K562 (cell line): ENCODE results near the gene F12. TPM values are rescaled to one million over a fixed set of nuclear protein-coding genes. Genes with fewer than 3 reads are reported as not detected.

Experiments used
- ATAC-seq: fragments of 200-7000 bp; cut with Tn5 transposase; 3 replicates; pipeline ENCODE4 v1.9.1; 2020; ENCODE audit warnings: moderate library complexity
- BruUV-seq: library from RNA; stranded (reverse); fragments of 400-500 nt; replicated peaks from 2 replicates; lab custom pipeline; 2021; lab: Mats Ljungman, UMichigan
- CTCF ChIA-PET: fragments of 300-600 bp; formaldehyde crosslinking; extraction: SDS; loops from one replicate; lab custom pipeline; 2021; ENCODE audit warnings: low intra/inter-chr PET ratio; lab: Yijun Ruan, JAX
- POLR2A ChIA-PET: fragments of 300-600, 350-650 bp; sonication (Branson Sonifier 250); formaldehyde crosslinking; extraction: SDS; loops from one replicate; lab custom pipeline; 2021; ENCODE audit warnings: antibody characterized with exemption, inconsistent platforms; lab: Yijun Ruan, JAX
- DNase-seq, 4 experiments: peaks; one replicate each; pipeline versions ENCODE4 v3.0.0 to v3.0.0-alpha.2; 2011 to 2018; ENCODE audit warnings: low spot score in 3 of 4, mixed read lengths in 3 of 4; ENCODE audit errors: extremely low read depth in 1 of 4
- FAIRE-seq: peaks from 2 replicates; lab custom pipeline; 2011; peaks lifted over from hg19 to GRCh38; lab: Jason Lieb, UNC
- H2AFZ ChIP-seq: 2 replicates; pipeline ENCODE4 v1.6.0; 2011; ENCODE audit warnings: low read depth, low read length, control low read depth, inconsistent platforms
- H3K27ac ChIP-seq: fragments of 200-600 bp; 3 replicates; pipeline ENCODE4 v1.8.0; 2011; ENCODE audit warnings: low read depth, mild to moderate bottlenecking, control low read depth, inconsistent platforms, low read length, moderate library complexity, mixed read lengths; ENCODE audit errors: extremely low read depth
- H3K27me3 ChIP-seq, 2 experiments: fragments of 300-600 bp in 1 of 2; 2 replicates in 1 of 2; 3 replicates in 1 of 2; pipeline versions ENCODE4 v1.6.0 to v1.8.0; 2011; ENCODE audit warnings: inconsistent platforms in 2 of 2, low read length in 2 of 2, mild to moderate bottlenecking in 1 of 2, mixed read lengths in 1 of 2, moderate library complexity in 1 of 2; ENCODE audit not compliant: control insufficient read depth in 2 of 2, insufficient read depth in 2 of 2
- H3K36me3 ChIP-seq: fragments of 300-600 bp; 3 replicates; pipeline ENCODE4 v1.8.0; 2011; ENCODE audit warnings: mild to moderate bottlenecking, low read length, inconsistent platforms; ENCODE audit not compliant: control insufficient read depth, insufficient read depth
- H3K4me1 ChIP-seq, 2 experiments: fragments of 200-600 bp in 1 of 2; replicated peaks in 1 of 2; 2 replicates in 1 of 2; 3 replicates in 1 of 2; pipeline versions ENCODE4 v1.5.1 to v1.8.0; 2011; ENCODE audit warnings: inconsistent platforms in 2 of 2, low read length in 2 of 2, mild to moderate bottlenecking in 1 of 2, mixed read lengths in 1 of 2, moderate library complexity in 1 of 2; ENCODE audit not compliant: control insufficient read depth in 2 of 2, insufficient read depth in 2 of 2
- H3K4me2 ChIP-seq: 2 replicates; pipeline ENCODE4 v1.6.1; 2011; ENCODE audit warnings: low read length, control low read depth, inconsistent platforms, mixed read lengths; ENCODE audit not compliant: insufficient read depth
- H3K4me3 ChIP-seq: fragments of 200-600 bp; sonication (generic), shearing (Covaris generic); 2 replicates; pipeline ENCODE4 v1.5.1; 2016; ENCODE audit warnings: control low read depth, inconsistent platforms
- H3K79me2 ChIP-seq: fragments of 200-600 bp; 3 replicates; pipeline ENCODE4 v1.8.0; 2011; ENCODE audit warnings: low read length, inconsistent platforms; ENCODE audit not compliant: control insufficient read depth, insufficient read depth
- H3K9ac ChIP-seq, 2 experiments: 2 replicates each; pipeline versions ENCODE4 v1.6.0 to v1.6.1; 2011; ENCODE audit warnings: low read depth in 2 of 2, low read length in 2 of 2, control low read depth in 1 of 2, inconsistent platforms in 1 of 2, mild to moderate bottlenecking in 1 of 2, mixed read lengths in 1 of 2; ENCODE audit not compliant: insufficient read depth in 1 of 2
- H3K9me1 ChIP-seq: one replicate; pipeline ENCODE4 v1.6.0; 2011; ENCODE audit warnings: inconsistent platforms, mild to moderate bottlenecking, low read length, moderate library complexity; ENCODE audit not compliant: control insufficient read depth, insufficient read depth
- H3K9me3 ChIP-seq: replicated peaks from 2 replicates; pipeline ENCODE4 v1.5.1; 2011; ENCODE audit warnings: low read depth, low read length, inconsistent platforms; ENCODE audit not compliant: control insufficient read depth, insufficient read depth
- H4K20me1 ChIP-seq: replicated peaks from 2 replicates; pipeline ENCODE4 v1.6.1; 2011; ENCODE audit warnings: low read length, inconsistent platforms, mixed read lengths; ENCODE audit not compliant: control insufficient read depth, insufficient read depth
- JUND ChIP-seq, 2 experiments: IDR thresholded peaks; 2 replicates in 1 of 2; 3 replicates in 1 of 2; pipeline ENCODE4 v1.6.1; 2011; ENCODE audit warnings: borderline replicate concordance in 2 of 2, low read depth in 2 of 2, low read length in 2 of 2, improper control_type of control experiment in 1 of 2, missing biosample characterization in 1 of 2, missing genetic modification characterization in 1 of 2, missing genetic modification reagents in 1 of 2
- NR2C2 ChIP-seq, 2 experiments: fragments of 200-800 bp in 1 of 2; sonication (Bioruptor generic) in 1 of 2; sonication (generic) in 1 of 2; formaldehyde crosslinking in 1 of 2; IDR thresholded peaks; 2 replicates each; pipeline versions ENCODE4 v1.6.1 to v1.8.0; 2016 to 2022; ENCODE audit warnings: mild to moderate bottlenecking in 1 of 2, missing compliant biosample characterization in 1 of 2, missing genetic modification characterization in 1 of 2, missing genetic modification reagents in 1 of 2
- POLR2G ChIP-seq: fragments of 200-400 bp; formaldehyde crosslinking; IDR thresholded peaks from 2 replicates; pipeline ENCODE4 v1.6.1; 2017; ENCODE audit warnings: low read depth, mild to moderate bottlenecking, antibody characterized with exemption, low read length, moderate library complexity
- RAD51 ChIP-seq: fragments of 450-650 bp; IDR thresholded peaks from 2 replicates; pipeline ENCODE4 v1.7.1; 2016; ENCODE audit warnings: low read depth, mild to moderate bottlenecking, borderline replicate concordance
- STAG1 ChIP-seq: sonication (generic); formaldehyde crosslinking; IDR thresholded peaks from 2 replicates; pipeline ENCODE4 v1.5.0; 2020; ENCODE audit warnings: missing genetic modification reagents, borderline replicate concordance
- TAL1 ChIP-seq: fragments of 450-650 bp; IDR thresholded peaks from 2 replicates; pipeline ENCODE4 v1.6.1; 2016; ENCODE audit warnings: mild to moderate bottlenecking
- whole genome bisulfite sequencing: fragments of 100-300 bp; shearing (Covaris generic); methylation state at CpG from one replicate; pipeline ENCODE4 v1.1.6; 2016; ENCODE audit warnings: low coverage, mixed read lengths; ENCODE audit not compliant: insufficient coverage; ENCODE audit errors: missing lambda C conversion rate; 5-methylcytosine and 5-hydroxymethylcytosine counted together
- in situ Hi-C: fragments of 300-500 bp; cut with MboI; formaldehyde crosslinking; loops from 4 replicates; pipeline ENCODE4 v1.15.0; 2018; ENCODE audit warnings: inconsistent platforms, mixed read lengths
- intact Hi-C: fragments of 100-400 bp; cut with micrococcal nuclease; formaldehyde crosslinking; loops from 2 replicates; pipeline ENCODE4 v1.14.2; 2022
- polyA plus RNA-seq, 8 experiments: library from polyadenylated mRNA; depleted of rRNA in 4 of 8; stranded (reverse) in 5 of 8; unstranded in 3 of 8; fragments of >200 nt; fragmentation: Nextera tagmentation in 2 of 8; fragmentation: Illumina TruSeq in 1 of 8; extraction: Ambion mirVana in 2 of 8; extraction: Trizol in 1 of 8; gene quantifications; 2 replicates each; pipeline versions ENCODE4 v1.2.1 to v1.2.3, GENCODE V29; 2011 to 2014; ENCODE audit warnings: inconsistent platforms in 1 of 8, missing spikeins in 1 of 8
- total RNA-seq, 7 experiments: library from RNA; depleted of rRNA in 6 of 7; stranded (reverse); fragments of >200 nt in 6 of 7; fragmentation: Illumina TruSeq in 2 of 7; extraction: Trizol in 2 of 7; gene quantifications; 2 replicates each; pipeline versions ENCODE4 v1.2.1 to v1.2.3, GENCODE V29; 2011 to 2021; ENCODE audit warnings: low replicate concordance in 1 of 7
- TF ChIP-seq, protein P1 (sequence below): sonication (generic); formaldehyde crosslinking; IDR thresholded peaks from 2 replicates; pipeline ENCODE4 v1.5.0; 2020; ENCODE audit warnings: missing genetic modification reagents
- TF ChIP-seq, protein P2 (sequence below): sonication (generic); formaldehyde crosslinking; IDR thresholded peaks from 2 replicates; pipeline ENCODE4 v1.4.0; 2020; ENCODE audit warnings: mild to moderate bottlenecking, missing genetic modification reagents
- TF ChIP-seq, protein P3 (sequence below): fragments of 450-650 bp; formaldehyde crosslinking; IDR thresholded peaks from 2 replicates; pipeline ENCODE4 v1.4.0; 2022; ENCODE audit warnings: missing genetic modification characterization

Gene F12
- total and polyA plus RNA-seq, 9 of the 15 experiments (the other 6 are each of a cell fraction or from before 2014, with no cell fraction given): 0.59 to 18.3 (median 3.6) TPM

DNA sequence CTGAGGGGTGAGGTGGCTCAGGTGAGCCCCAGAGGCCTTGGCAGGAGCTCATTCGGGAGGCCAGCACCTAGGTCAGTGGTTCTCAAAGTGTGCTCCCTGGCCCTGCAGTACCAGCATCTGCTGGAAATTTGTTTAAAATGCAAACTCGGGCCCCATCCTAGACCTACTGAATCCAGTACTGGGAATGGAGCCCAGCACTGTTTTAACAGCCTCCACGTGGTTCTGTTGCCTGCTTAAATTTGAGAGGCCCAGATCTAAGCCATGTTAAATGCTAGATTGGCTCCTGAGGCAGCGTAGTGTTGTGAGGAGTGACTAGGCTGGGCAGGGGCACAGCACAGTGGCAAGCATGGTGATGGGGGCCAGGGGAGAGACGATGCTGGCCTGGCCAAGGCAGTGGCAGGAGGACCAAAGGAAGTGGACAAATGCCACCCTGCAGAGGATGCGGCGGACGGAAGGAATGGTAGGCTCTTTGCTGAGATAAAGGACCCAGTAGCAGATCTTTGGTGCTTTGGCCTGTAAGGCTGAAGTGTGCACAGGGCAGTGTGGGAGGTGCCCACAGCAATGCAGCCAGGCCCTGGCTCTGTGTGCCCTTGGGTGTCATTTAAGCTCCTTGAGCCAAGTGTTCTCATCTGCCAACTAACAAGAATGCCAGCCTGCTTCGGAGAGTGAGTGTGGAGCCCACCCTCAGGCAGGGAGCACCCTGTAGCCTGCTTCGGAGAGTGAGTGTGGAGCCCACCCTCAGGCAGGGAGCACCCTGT, 41.5 kb upstream of the F12 start (continued):
- TF ChIP-seq, protein P1, sequence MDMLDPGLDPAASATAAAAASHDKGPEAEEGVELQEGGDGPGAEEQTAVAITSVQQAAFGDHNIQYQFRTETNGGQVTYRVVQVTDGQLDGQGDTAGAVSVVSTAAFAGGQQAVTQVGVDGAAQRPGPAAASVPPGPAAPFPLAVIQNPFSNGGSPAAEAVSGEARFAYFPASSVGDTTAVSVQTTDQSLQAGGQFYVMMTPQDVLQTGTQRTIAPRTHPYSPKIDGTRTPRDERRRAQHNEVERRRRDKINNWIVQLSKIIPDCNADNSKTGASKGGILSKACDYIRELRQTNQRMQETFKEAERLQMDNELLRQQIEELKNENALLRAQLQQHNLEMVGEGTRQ (CRISPR knock-in tag): no peak
- TF ChIP-seq, protein P2, sequence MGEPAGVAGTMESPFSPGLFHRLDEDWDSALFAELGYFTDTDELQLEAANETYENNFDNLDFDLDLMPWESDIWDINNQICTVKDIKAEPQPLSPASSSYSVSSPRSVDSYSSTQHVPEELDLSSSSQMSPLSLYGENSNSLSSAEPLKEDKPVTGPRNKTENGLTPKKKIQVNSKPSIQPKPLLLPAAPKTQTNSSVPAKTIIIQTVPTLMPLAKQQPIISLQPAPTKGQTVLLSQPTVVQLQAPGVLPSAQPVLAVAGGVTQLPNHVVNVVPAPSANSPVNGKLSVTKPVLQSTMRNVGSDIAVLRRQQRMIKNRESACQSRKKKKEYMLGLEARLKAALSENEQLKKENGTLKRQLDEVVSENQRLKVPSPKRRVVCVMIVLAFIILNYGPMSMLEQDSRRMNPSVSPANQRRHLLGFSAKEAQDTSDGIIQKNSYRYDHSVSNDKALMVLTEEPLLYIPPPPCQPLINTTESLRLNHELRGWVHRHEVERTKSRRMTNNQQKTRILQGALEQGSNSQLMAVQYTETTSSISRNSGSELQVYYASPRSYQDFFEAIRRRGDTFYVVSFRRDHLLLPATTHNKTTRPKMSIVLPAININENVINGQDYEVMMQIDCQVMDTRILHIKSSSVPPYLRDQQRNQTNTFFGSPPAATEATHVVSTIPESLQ (CRISPR knock-in tag): no peak

DNA sequence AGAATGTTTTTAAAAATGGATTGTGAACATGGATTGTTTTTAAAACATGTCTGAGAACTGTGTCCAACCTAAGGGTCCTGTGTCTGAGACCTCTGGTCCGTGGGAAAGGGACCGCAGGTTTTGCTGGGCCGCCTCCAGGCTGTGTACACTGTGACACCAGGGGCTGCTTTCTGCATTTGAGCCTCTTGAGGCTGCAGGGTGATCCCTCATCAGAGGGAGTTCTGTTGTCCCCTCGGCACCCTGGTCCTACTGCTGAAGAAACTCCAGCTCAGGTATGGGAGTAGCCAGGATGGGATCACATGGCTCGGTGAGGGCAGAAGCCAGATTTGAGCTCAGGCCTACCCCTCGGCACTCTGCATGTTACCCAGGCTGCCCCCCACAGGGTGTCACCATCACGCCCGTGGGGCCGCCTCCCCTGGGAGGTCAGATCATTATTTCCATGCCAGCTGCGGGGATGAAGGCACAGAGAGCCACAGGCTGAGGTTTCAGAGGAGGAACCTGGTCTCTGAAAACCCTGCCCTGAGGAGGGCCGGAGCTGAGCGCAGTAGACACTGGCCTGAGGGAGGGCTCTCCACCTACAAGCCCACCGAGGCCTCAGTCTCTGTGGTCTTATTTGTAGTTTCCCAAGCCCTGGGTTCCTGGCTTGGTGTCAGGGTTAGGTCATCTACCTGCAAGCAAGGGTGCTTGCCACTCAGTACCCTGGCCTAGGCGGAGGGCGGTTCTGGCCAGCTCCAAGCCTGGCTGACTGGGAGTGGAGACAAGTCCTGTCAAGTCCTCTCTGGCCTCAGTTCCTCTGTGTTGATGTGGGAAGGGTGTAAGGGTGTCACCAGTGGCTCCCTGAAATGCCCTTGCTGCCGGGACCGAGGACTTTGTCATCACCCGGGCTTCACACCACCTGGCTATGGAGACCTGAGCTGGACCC, 40.0 kb upstream of the F12 start:
- no peak overlapping the region for H3K4me3 ChIP-seq
- ChIA-PET POLR2A (interaction anchor here (0.6 to 11.8 kb wide), 9 partner anchors 10 to 141 kb away, joined by 3 to 210 read pairs (median 3); partner anchors contain the start of genes GRK6 and PDLIM7), CTCF (no interaction called here)
- H3K27ac ChIP-seq: no peak overlapping the region
- intact Hi-C loops: no loop called here
- no peak for FAIRE-seq
- no peaks in the 10 kb centered on the region for H3K36me3 ChIP-seq
- H3K4me1 ChIP-seq: peaks cover 19 to 48% of the 10 kb centered on the region in 2 experiments
- H4K20me1 ChIP-seq: peaks cover 20% of the 10 kb centered on the region
- no peaks in the 10 kb centered on the region; the same call in 2 of the 3 replicates for H3K79me2 ChIP-seq
- H3K27me3 ChIP-seq: no peaks in the 10 kb centered on the region
- BruUV-seq: no TSS peak
- no peak overlapping the region for H2AFZ ChIP-seq
- no peak for ATAC-seq
- H3K9ac ChIP-seq: peak overlapping the region in 1 of 2 experiments; percentile 67; a peak in 1 of 4 replicates
- no peaks in the 10 kb centered on the region for H3K9me1 ChIP-seq
- 60% methylated on average over 18 of the region's 18 CpGs for WGBS
- in situ Hi-C loops: loop anchor here (5.0 to 10.0 kb wide), 2 partner anchors 57 to 335 kb away; no protein-coding TSS in a partner anchor
- H3K4me2 ChIP-seq: no peak overlapping the region
- no peaks in the 10 kb centered on the region for H3K9me3 ChIP-seq
- no peak for DNase-seq
- TF ChIP-seq JUND (IDR thresholded peaks at IDR 0.05; ENCODE audit: borderline replicate concordance, low read depth, low read length) (no peak), JUND (tag; IDR thresholded peaks at IDR 0.05; ENCODE audit: borderline replicate concordance, low read depth, low read length) (no peak), STAG1 (CRISPR knock-in tag) (no peak), NR2C2 (CRISPR knock-in tag; IDR thresholded peaks at IDR 0.05) (0 out of 2 replicates have a peak, but pooled peaks have one; percentile 32), NR2C2 (tag; IDR thresholded peaks at IDR 0.05) (no peak), TAL1 (no peak), POLR2G (peak; percentile 66), RAD51 (no peak)
- TF ChIP-seq, protein P3, sequence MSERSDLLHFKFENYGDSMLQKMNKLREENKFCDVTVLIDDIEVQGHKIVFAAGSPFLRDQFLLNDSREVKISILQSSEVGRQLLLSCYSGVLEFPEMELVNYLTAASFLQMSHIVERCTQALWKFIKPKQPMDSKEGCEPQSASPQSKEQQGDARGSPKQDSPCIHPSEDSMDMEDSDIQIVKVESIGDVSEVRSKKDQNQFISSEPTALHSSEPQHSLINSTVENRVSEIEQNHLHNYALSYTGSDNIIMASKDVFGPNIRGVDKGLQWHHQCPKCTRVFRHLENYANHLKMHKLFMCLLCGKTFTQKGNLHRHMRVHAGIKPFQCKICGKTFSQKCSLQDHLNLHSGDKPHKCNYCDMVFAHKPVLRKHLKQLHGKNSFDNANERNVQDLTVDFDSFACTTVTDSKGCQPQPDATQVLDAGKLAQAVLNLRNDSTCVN (CRISPR knock-in tag): no peak
